Measurements from ENCODE around the gene MPL.

DNA sequence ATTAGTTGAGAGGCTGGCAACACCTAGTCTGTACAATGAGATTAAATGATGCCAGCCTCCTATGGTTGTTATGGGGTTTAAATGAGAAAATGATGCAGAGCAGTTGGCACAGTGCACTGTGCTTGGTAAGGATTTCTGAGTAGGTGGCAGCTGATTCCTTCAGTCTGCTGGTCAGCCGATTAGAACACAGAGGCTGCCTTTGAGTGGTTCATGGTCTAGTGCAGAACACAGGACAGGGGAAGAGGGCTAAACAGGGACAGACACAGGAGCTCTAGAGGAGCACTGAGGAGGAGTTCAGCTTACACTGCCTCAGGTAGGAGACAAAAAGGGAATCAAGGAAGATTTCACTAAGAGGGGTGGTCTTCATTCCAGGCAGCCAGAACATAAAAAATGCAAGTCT is 35.4 kb upstream of the MPL start:
- TF ChIP-seq, protein P1, sequence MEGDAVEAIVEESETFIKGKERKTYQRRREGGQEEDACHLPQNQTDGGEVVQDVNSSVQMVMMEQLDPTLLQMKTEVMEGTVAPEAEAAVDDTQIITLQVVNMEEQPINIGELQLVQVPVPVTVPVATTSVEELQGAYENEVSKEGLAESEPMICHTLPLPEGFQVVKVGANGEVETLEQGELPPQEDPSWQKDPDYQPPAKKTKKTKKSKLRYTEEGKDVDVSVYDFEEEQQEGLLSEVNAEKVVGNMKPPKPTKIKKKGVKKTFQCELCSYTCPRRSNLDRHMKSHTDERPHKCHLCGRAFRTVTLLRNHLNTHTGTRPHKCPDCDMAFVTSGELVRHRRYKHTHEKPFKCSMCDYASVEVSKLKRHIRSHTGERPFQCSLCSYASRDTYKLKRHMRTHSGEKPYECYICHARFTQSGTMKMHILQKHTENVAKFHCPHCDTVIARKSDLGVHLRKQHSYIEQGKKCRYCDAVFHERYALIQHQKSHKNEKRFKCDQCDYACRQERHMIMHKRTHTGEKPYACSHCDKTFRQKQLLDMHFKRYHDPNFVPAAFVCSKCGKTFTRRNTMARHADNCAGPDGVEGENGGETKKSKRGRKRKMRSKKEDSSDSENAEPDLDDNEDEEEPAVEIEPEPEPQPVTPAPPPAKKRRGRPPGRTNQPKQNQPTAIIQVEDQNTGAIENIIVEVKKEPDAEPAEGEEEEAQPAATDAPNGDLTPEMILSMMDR (IDR thresholded peaks at IDR 0.05) = no peak
- no peak for TF ChIP-seq POLR2A (IDR thresholded peaks at IDR 0.05)
